Frontal cortex (tissue), 4 donors: ENCODE data around the gene PDIA5. TPM values are rescaled to one million over a fixed set of nuclear protein-coding genes. Genes with fewer than 3 reads are reported as not detected.

Experiments
- DNase-seq, 2 donors: peaks; one replicate each; pipeline ENCODE4 v3.0.0; 2012; ENCODE audit warnings: low spot score in 2 of 2
- FAIRE-seq: peaks from 2 replicates; lab custom pipeline; 2012; peaks lifted over from hg19 to GRCh38; lab: Jason Lieb, UNC
- total RNA-seq: library from RNA; depleted of rRNA; stranded (reverse); fragments of >200 nt; gene quantifications from one replicate; pipeline ENCODE4 v1.2.3, GENCODE V29; 2014
- donor health status: control.
- donor health status: control.
- donor health status: control.

Gene PDIA5
- total RNA-seq, 1 donor from 2014 or later, result 2.0 TPM

GRCh38 chr3:123193448-123194101 lies 126.8 kb downstream of the PDIA5 start:
- no peak for DNase-seq
- FAIRE-seq, result no peak

- DNase-seq (no peak), FAIRE-seq (no peak)
These were observed 127.7 kb downstream of the PDIA5 start for GRCh38 chr3:123194552-123194951.

- FAIRE-seq (no peak), DNase-seq (no peak)
These were observed 131.5 kb downstream of the PDIA5 start for GRCh38 chr3:123198372-123198771.

GRCh38 chr3:123201223-123201556 lies 134.4 kb downstream of the PDIA5 start:
- FAIRE-seq (no peak), DNase-seq (no peak)

DNA sequence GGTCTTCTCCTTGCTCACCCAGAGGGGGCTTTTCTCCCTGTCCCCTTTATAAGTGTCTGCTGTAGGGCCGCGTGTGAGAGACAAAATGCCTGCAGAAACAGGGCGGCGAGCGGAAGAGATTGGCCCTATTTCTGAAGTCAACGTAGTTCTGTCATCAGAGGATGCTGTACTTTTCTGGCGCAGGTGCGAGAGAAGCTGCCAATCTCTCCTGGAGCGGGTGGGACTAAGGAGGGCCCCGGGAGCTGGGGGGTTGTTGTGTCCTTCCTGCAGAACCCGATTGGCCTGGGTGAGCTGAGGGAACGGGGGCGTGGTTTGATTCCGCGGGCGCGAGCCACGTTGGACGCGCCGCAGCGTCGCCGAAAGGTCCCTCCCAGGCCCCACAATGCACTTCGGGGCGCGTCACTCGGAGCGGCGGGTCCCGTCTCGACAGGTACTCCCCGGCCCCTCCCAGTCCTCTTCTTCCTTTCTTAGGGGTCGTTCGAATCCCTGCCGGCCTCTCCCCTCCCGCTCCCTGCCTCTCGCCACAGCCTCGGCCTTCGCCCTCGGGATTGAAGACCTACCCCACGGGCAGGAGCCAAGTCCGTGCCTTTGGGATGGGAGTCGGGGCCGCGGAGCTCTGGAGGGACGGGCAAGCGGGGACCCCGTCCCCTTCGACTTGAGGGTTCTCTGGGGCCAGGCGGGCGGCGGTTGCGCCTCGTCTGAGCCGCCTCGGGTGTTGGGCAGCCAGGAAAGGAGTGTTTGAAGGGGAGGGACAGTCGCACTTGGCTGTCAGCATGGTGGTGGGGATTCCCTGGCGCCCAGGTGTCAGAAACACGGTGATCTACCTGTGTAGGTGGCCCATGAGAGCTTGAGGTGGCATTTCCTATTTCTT lies 135.0 kb downstream of the PDIA5 start, which contains the start of gene SEC22A:
Gene SEC22A (plus strand): TSS at position 387 of the 871 bp plus-strand sequence. CDS start 7,275 bp downstream, outside the sequence.
- DNase-seq (peak; percentile 65 to 84), FAIRE-seq (no peak)

DNA sequence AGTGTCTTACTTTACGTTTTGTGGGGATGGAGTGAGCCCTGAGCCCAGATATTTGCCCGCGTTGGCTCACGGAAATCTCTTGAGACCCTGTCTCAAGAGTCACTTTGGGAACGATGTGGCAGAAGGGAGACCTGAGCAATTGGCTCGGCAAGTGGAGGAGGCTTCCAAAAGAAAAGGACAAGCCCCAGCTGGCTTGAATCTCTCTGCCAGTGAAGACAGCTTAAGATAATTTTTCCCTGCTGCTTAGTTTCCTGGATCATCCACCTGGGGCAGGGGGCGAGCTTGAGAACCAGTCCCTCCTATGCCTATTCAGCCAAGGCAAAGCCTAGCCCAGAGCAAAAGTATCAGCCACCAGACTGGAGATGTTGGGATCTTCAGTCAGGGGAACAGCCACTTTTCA lies 135.6 kb downstream of the PDIA5 start:
- FAIRE-seq, result no peak
- no peak for DNase-seq

Other genes starting within 250 kb of the PDIA5 start
- gene SEMA5B, start 39.3 kb upstream of the PDIA5 start, total RNA-seq, result 9.0 TPM
- gene SEC22A, start 134.9 kb downstream of the PDIA5 start, total RNA-seq, result 65.2 TPM